ENCODE data around the gene MINDY4.

Gene MINDY4

GRCh38 chr7:30930621-30931020 lies 159.4 kb downstream of the MINDY4 start:
- no peak for DNase-seq (ENCODE audit: low read depth, low spot score)

- no peak for DNase-seq (ENCODE audit: low read depth, low spot score)
Measured at GRCh38 chr7:30931161-30931928, 160.1 kb downstream of the MINDY4 start.

- DNase-seq (ENCODE audit: low read depth, low spot score): no peak
Measured at GRCh38 chr7:30931929-30932540, 160.8 kb downstream of the MINDY4 start.

GRCh38 chr7:30932562-30932961 lies 161.3 kb downstream of the MINDY4 start:
- DNase-seq (ENCODE audit: low read depth, low spot score): no peak

- no peak for DNase-seq (ENCODE audit: low read depth, low spot score)
Measured at GRCh38 chr7:30933124-30933974, 162.1 kb downstream of the MINDY4 start.

- no peak for DNase-seq (ENCODE audit: low read depth, low spot score)
Measured at GRCh38 chr7:30934225-30934624, 163.0 kb downstream of the MINDY4 start.

GRCh38 chr7:30934732-30935568 lies 163.7 kb downstream of the MINDY4 start:
- no peak for DNase-seq (ENCODE audit: low read depth, low spot score)

- DNase-seq (ENCODE audit: low read depth, low spot score): no peak
Measured at GRCh38 chr7:30935569-30935877, 164.3 kb downstream of the MINDY4 start.

- no peak for DNase-seq (ENCODE audit: low read depth, low spot score)
Measured at GRCh38 chr7:30936650-30937245, 165.5 kb downstream of the MINDY4 start.

GRCh38 chr7:30937416-30937815 lies 166.2 kb downstream of the MINDY4 start:
- no peak for DNase-seq (ENCODE audit: low read depth, low spot score)

- peak; percentile 41 for DNase-seq (ENCODE audit: low read depth, low spot score)
Measured at GRCh38 chr7:30938435-30939316, 167.5 kb downstream of the MINDY4 start.

- DNase-seq (ENCODE audit: low read depth, low spot score): no peak
Measured at GRCh38 chr7:30941582-30942323, 170.5 kb downstream of the MINDY4 start.
